Subcutaneous adipose tissue (tissue), 4 donors: ENCODE measurements around the gene ACP6. TPM values are rescaled to one million over a fixed set of nuclear protein-coding genes. Genes with fewer than 3 reads are reported as not detected.

Experiments
- CTCF ChIP-seq: fragments of 450-650 bp; IDR thresholded peaks from one replicate; pipeline ENCODE4 v1.5.1; 2016; ENCODE audit warnings: low read depth, mild to moderate bottlenecking, control low read depth, antibody characterized with exemption, moderate library complexity
- total RNA-seq, 4 donors: library from RNA; depleted of rRNA; stranded (reverse); fragments of >200 nt; gene quantifications; one replicate each; pipeline ENCODE4 v1.1.0, GENCODE V29; 2016

The ACP6 gene
- total RNA-seq, 4 donors from 2014 or later: 4.2 to 19.2 (median 7.5) TPM

DNA sequence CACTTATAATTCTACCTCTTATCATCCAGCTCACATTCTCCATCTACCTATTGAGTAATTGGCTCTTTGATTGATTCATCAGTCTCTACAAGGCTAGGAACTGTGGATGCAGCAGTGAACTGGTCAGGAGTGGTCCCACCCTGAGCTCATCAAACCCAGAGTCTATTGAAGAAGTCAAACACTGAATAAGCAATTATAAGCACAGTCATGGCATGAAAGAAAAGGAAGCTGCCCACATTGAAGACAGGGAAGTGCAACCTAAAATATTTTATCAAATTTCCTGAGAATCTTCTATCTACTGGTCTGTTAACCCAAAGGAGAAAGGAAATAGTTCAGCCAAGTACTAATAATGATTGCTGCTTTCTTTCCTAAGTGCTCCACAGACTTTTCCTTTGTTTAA is 35.7 kb downstream of the ACP6 start:
- TF ChIP-seq CTCF: no peak

GRCh38 chr1:147633759-147634158 is 36.6 kb downstream of the ACP6 start:
- TF ChIP-seq CTCF: no peak

- no peak for TF ChIP-seq CTCF
Measured at GRCh38 chr1:147631839-147632238, 38.5 kb downstream of the ACP6 start.

DNA sequence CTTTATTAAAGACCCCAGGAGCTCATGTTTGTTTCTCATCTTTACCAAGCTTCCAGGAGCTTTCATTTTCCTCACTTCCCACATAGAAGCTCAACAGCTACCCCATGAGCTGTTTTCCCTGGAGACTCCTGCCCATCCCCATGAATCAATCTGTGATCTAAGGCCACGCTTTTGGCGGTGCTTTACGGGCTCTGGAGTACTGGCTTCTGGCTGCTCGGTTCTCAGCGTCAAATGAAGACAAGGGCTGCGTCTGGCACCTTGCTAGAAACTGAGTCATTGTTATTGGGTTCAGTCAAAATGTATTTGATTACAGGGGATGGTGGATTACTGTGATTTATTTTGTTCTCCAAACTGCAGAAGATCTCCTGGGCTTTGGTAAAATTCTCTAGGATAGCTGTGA is 39.9 kb downstream of the ACP6 start:
- no peak for TF ChIP-seq CTCF

- no peak for TF ChIP-seq CTCF
Measured at GRCh38 chr1:147630022-147630421, 40.3 kb downstream of the ACP6 start.

GRCh38 chr1:147628441-147628840 is 41.9 kb downstream of the ACP6 start:
- no peak for TF ChIP-seq CTCF

DNA sequence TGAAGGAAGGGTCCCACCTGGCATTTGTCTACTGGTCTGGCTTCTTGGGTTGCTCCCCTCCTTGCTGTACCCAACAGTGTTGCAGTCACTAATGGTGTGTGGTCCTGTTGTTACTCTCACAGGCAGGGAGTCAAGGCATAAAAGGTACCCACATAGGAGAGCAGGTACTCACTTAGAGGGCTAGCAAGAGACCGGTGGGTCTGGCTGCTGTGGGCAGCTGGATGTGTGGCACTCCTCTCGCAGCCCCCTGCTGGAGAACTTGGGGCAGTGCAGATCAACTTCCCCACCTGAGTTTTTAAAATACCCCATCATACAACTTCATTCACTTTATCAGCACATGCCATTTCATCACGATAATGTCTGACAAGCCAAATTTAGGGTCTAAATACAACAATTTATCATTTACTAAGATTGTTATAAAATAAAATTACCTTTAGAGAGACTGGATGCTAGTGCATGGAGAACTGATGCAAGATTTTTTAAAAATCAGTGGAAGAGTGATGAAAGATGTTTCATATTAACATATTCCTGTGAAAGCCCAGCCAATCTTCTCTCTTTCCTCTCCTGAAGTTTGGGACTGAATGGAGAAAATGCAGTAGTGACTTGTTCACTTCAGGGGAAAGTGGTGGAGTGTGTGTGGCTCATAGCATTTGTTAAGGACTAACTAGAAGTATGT is 42.8 kb downstream of the ACP6 start:
- TF ChIP-seq CTCF: no peak
